Astrocyte (in vitro differentiated cells and primary cell): ENCODE results near the gene LYZ. TPM values are rescaled to one million over a fixed set of nuclear protein-coding genes. Genes with fewer than 3 reads are reported as not detected.

Experiments
- DNase-seq: peaks from one replicate; pipeline ENCODE4 v3.0.0-alpha.2; 2010; ENCODE audit warnings: low read depth
- FAIRE-seq: peaks from 2 replicates; lab custom pipeline; 2011; peaks lifted over from hg19 to GRCh38; lab: Jason Lieb, UNC
- H2AFZ ChIP-seq: 2 replicates; pipeline ENCODE4 v1.6.0; 2012; ENCODE audit warnings: low read depth, low read length, inconsistent platforms
- H3K27ac ChIP-seq: 2 replicates; pipeline ENCODE4 v1.5.1; 2011; ENCODE audit warnings: low read depth, low read length, inconsistent platforms
- H3K27me3 ChIP-seq: 2 replicates; pipeline ENCODE4 v1.6.0; 2011; ENCODE audit warnings: low read length, inconsistent platforms; ENCODE audit not compliant: insufficient read depth
- H3K36me3 ChIP-seq: 2 replicates; pipeline ENCODE4 v1.5.1; 2011; ENCODE audit warnings: low read length, inconsistent platforms; ENCODE audit not compliant: insufficient read depth
- H3K4me1 ChIP-seq: 2 replicates; pipeline ENCODE4 v1.5.1; 2011; ENCODE audit warnings: low read length, inconsistent platforms; ENCODE audit not compliant: insufficient read depth
- H3K4me2 ChIP-seq: 2 replicates; pipeline ENCODE4 v1.6.0; 2012; ENCODE audit warnings: low read length, inconsistent platforms
- H3K4me3 ChIP-seq: 2 replicates; pipeline ENCODE4 v1.5.1; 2011; ENCODE audit warnings: low read depth, mild to moderate bottlenecking, low read length, inconsistent platforms; ENCODE audit not compliant: insufficient read depth
- H3K79me2 ChIP-seq: 2 replicates; pipeline ENCODE4 v1.6.0; 2012; ENCODE audit warnings: mild to moderate bottlenecking, low read length, inconsistent platforms; ENCODE audit not compliant: insufficient read depth
- H3K9ac ChIP-seq: 2 replicates; pipeline ENCODE4 v1.6.0; 2012; ENCODE audit warnings: mild to moderate bottlenecking, low read length, inconsistent platforms
- H3K9me3 ChIP-seq: 2 replicates; pipeline ENCODE4 v1.5.1; 2012; ENCODE audit warnings: low read depth, mild to moderate bottlenecking, low read length, inconsistent platforms; ENCODE audit not compliant: insufficient read depth
- H4K20me1 ChIP-seq: 2 replicates; pipeline ENCODE4 v1.6.0; 2012; ENCODE audit warnings: low read length, inconsistent platforms; ENCODE audit not compliant: insufficient read depth
- H3K27ac Mint-ChIP-seq: one replicate; pipeline ENCODE4 v1.8.0; 2021; ENCODE audit warnings: mild to moderate bottlenecking, mixed read lengths; ENCODE audit not compliant: unreplicated experiment
- H3K27me3 Mint-ChIP-seq: one replicate; pipeline ENCODE4 v1.8.0; 2021; ENCODE audit warnings: low read depth, mixed read lengths; ENCODE audit not compliant: unreplicated experiment
- H3K36me3 Mint-ChIP-seq: one replicate; pipeline ENCODE4 v1.8.0; 2021; ENCODE audit warnings: low read depth, mixed read lengths; ENCODE audit not compliant: unreplicated experiment
- H3K4me1 Mint-ChIP-seq: one replicate; pipeline ENCODE4 v1.8.0; 2021; ENCODE audit warnings: low read depth, mixed read lengths; ENCODE audit not compliant: unreplicated experiment
- H3K4me3 Mint-ChIP-seq: one replicate; pipeline ENCODE4 v1.8.0; 2021; ENCODE audit warnings: mild to moderate bottlenecking, moderate library complexity, mixed read lengths; ENCODE audit not compliant: unreplicated experiment
- H3K9me3 Mint-ChIP-seq: one replicate; pipeline ENCODE4 v1.8.0; 2021; ENCODE audit warnings: mild to moderate bottlenecking, mixed read lengths; ENCODE audit not compliant: unreplicated experiment
- CTCF ChIP-seq: IDR thresholded peaks from 2 replicates; pipeline ENCODE4 v1.5.1; 2011; ENCODE audit warnings: low read depth, mild to moderate bottlenecking, inconsistent platforms, low read length, moderate library complexity; ENCODE audit not compliant: insufficient read depth
- EZH2 ChIP-seq: IDR thresholded peaks from 2 replicates; pipeline ENCODE4 v1.6.1; 2012; ENCODE audit warnings: mild to moderate bottlenecking, low read length, inconsistent platforms; ENCODE audit not compliant: insufficient read depth
- total RNA-seq: library from RNA; stranded (reverse); gene quantifications from 2 replicates; pipeline ENCODE4 v1.2.1, GENCODE V29; 2021

LYZ gene
- total RNA-seq, 1 donor from 2014 or later = 0.45 TPM

- Mint-ChIP-seq H3K27ac (no peak overlapping the region), H3K9me3 (no peaks in the 10 kb centered on the region), H3K4me3 (no peak overlapping the region), H3K4me1 (no peaks in the 10 kb centered on the region), H3K36me3 (peaks cover 3% of the 10 kb centered on the region), H3K27me3 (no peaks in the 10 kb centered on the region)
- no peak for FAIRE-seq
- H3K4me3 ChIP-seq = no peak overlapping the region
- DNase-seq = no peak
- TF ChIP-seq EZH2 = no peak
- no peak for TF ChIP-seq CTCF
- no peak overlapping the region for H2AFZ ChIP-seq
- no peaks in the 10 kb centered on the region for H3K9me3 ChIP-seq
- no peaks in the 10 kb centered on the region for H3K4me1 ChIP-seq
- H3K4me2 ChIP-seq = no peak overlapping the region
- peaks cover 8% of the 10 kb centered on the region for H3K36me3 ChIP-seq
- H3K79me2 ChIP-seq = no peaks in the 10 kb centered on the region
- H3K9ac ChIP-seq = no peak overlapping the region
- H3K27ac ChIP-seq = no peak overlapping the region
- H3K27me3 ChIP-seq = no peaks in the 10 kb centered on the region
- no peaks in the 10 kb centered on the region for H4K20me1 ChIP-seq
Observed at GRCh38 chr12:69368171-69368570, 20.0 kb downstream of the LYZ start.

DNA sequence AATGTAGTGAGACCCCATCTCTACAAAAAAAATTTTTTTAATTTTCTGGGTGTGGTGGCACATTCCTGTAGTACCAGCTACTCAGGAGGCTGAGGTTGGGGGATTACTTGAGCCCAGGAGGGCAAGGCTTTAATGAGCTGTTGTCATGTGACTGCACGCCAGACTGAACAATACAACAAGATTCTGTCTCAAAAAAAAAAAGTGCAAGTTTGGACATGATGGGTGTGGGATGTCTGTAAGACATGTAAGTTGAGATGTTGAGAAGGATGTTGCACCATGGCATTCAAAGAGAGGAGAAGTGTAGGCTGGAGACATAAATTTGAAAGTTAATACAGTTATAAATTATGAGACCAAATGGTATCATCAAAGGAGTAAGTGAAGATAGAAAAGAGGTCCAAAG lies 34.9 kb downstream of the LYZ start:
- H3K79me2 ChIP-seq = no peaks in the 10 kb centered on the region
- DNase-seq (no peak), FAIRE-seq (no peak)
- H3K36me3 ChIP-seq = no peaks in the 10 kb centered on the region
- TF ChIP-seq CTCF (no peak), EZH2 (no peak)
- Mint-ChIP-seq H3K9me3 (no peaks in the 10 kb centered on the region), H3K4me1 (peaks cover 3% of the 10 kb centered on the region), H3K4me3 (no peak overlapping the region), H3K27me3 (no peaks in the 10 kb centered on the region), H3K36me3 (peaks cover 2% of the 10 kb centered on the region), H3K27ac (no peak overlapping the region)
- H3K27me3 ChIP-seq = no peaks in the 10 kb centered on the region
- no peaks in the 10 kb centered on the region for H3K4me1 ChIP-seq
- H3K9me3 ChIP-seq = no peaks in the 10 kb centered on the region
- H2AFZ ChIP-seq = no peak overlapping the region
- H3K4me3 ChIP-seq = no peak overlapping the region
- no peaks in the 10 kb centered on the region for H4K20me1 ChIP-seq
- H3K4me2 ChIP-seq = no peak overlapping the region
- H3K9ac ChIP-seq = no peak overlapping the region
- no peak overlapping the region for H3K27ac ChIP-seq

GRCh38 chr12:69385038-69385437 lies 36.9 kb downstream of the LYZ start:
- Histone ChIP-seq H4K20me1 (no peaks in the 10 kb centered on the region), H3K9ac (no peak overlapping the region), H3K36me3 (no peaks in the 10 kb centered on the region), H3K79me2 (no peaks in the 10 kb centered on the region), H3K27ac (no peak overlapping the region), H3K4me2 (no peak overlapping the region), H3K4me1 (no peaks in the 10 kb centered on the region), H3K9me3 (no peaks in the 10 kb centered on the region), H2AFZ (no peak overlapping the region), H3K27me3 (no peaks in the 10 kb centered on the region), H3K4me3 (no peak overlapping the region)
- H3K4me3 Mint-ChIP-seq = no peak overlapping the region
- TF ChIP-seq CTCF (no peak), EZH2 (no peak)
- no peaks in the 10 kb centered on the region for H3K27me3 Mint-ChIP-seq
- FAIRE-seq (no peak), DNase-seq (no peak)
- H3K9me3 Mint-ChIP-seq = no peaks in the 10 kb centered on the region
- peaks cover under 1% of the 10 kb centered on the region for H3K36me3 Mint-ChIP-seq
- H3K27ac Mint-ChIP-seq = no peak overlapping the region
- peaks cover 7% of the 10 kb centered on the region for H3K4me1 Mint-ChIP-seq
